Measurements from ENCODE around the gene PGM2L1.
"Not testable (repeated sequence)": the region's sequence is repeated elsewhere in the genome, so short reads cannot be mapped to it uniquely, and the experiment has no call there.

The PGM2L1 gene

DNA sequence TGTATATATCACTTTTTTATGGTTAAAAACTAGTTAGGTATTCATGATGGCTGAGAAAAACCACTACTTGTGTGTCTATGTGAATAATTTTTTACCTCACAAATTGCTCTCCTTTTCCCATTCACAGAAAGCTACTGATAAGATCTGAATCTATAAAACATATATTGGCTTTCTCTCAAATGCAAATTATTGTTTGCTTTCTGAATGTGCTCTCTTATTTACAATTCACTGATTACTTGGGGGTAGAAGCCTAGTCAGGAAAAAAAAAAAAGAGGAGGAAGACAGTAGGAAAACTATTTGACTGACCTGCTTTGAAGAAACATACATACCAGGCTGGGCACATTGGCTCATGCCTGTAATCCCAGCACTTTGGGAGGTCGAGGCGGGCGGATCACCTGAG is 20.5 kb downstream of the PGM2L1 start:
- TF ChIP-seq, protein P1, sequence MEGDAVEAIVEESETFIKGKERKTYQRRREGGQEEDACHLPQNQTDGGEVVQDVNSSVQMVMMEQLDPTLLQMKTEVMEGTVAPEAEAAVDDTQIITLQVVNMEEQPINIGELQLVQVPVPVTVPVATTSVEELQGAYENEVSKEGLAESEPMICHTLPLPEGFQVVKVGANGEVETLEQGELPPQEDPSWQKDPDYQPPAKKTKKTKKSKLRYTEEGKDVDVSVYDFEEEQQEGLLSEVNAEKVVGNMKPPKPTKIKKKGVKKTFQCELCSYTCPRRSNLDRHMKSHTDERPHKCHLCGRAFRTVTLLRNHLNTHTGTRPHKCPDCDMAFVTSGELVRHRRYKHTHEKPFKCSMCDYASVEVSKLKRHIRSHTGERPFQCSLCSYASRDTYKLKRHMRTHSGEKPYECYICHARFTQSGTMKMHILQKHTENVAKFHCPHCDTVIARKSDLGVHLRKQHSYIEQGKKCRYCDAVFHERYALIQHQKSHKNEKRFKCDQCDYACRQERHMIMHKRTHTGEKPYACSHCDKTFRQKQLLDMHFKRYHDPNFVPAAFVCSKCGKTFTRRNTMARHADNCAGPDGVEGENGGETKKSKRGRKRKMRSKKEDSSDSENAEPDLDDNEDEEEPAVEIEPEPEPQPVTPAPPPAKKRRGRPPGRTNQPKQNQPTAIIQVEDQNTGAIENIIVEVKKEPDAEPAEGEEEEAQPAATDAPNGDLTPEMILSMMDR (conservative IDR thresholded peaks at IDR 0.05): no peak
- TF ChIP-seq ZFX (IDR thresholded peaks at IDR 0.05): no peak
- H3K27ac ChIP-seq: peak overlapping the region; percentile 61

DNA sequence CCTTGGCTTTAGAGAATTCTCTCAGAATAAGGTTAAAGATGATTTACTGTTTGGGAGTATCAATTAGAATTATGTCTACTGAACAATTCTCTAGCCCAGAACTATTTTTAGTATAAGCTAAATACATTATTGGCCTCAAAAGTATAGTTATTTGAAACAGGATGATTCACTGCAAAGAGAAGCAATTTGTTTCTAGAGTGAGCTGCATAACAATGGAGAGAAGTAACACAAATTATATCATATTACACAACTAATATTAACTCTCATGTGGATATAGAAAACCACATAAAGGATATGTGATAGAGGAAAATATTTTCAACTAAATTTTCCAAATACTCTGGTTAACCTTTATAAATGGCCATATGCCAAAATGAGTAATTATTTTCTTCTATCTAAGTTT is 24.9 kb downstream of the PGM2L1 start:
- no peak overlapping the region for H3K27ac ChIP-seq
- TF ChIP-seq, protein P1 (conservative IDR thresholded peaks at IDR 0.05): no peak
- no peak for TF ChIP-seq ZFX (IDR thresholded peaks at IDR 0.05)

DNA sequence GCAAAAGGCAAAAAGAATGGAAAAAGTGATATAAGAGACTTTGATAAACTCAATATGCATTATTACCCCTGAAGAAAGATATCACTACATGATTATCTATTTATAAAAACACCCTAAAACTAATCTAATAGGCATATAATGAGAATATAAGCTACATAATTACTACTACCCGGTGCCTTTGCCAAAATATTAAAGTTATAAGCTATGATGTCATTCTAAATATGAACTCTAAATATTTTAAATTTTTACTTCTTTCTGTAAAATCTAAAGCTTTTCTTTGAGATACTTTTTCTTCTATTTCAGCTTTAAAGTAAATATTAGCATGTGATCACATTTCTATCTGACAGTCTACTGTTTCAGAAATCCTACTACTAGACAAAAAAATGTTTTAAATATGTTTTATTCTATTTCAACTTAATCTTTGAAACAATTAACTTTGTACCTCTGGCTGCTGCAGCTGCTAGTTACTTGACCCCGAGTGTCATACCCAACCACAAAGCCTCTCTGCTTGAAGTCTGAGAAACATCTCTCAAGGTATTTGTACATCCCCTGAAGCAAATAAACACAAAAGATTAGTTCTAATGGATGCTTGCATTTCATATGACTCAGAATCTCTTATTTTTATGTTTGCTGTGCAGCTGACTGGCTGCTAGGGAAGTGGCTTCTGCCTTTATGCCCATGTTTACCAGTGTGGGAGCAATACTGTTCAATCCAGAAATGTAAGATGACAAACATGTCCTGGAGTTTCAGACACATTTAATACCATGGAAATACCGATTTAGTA is 26.8 kb downstream of the PGM2L1 start:
- no peak overlapping the region for H3K27ac ChIP-seq
- TF ChIP-seq ZFX (IDR thresholded peaks at IDR 0.05): no peak
- TF ChIP-seq, protein P1 (conservative IDR thresholded peaks at IDR 0.05): no peak

DNA sequence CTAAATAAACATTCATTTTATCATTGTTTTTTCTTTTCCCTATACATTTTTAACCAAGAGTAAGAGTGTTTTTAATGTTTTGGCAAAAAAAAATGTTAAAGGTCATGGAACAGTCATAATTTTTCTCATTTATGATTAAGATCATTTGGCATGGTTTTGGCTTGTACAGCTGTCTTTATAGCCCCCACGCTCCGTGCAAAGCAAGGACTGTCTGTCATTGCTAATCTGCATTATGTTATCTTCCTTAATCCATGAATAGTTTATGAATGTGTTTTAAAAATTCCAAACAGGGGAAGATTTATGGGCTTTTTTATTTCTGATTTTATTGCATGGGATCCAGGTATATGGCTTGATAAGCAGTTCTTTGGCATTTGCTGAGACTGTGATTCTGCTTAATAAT is 28.1 kb downstream of the PGM2L1 start:
- no peak for TF ChIP-seq ZFX (IDR thresholded peaks at IDR 0.05)
- TF ChIP-seq, protein P1 (conservative IDR thresholded peaks at IDR 0.05): no peak
- H3K27ac ChIP-seq: no peak overlapping the region

DNA sequence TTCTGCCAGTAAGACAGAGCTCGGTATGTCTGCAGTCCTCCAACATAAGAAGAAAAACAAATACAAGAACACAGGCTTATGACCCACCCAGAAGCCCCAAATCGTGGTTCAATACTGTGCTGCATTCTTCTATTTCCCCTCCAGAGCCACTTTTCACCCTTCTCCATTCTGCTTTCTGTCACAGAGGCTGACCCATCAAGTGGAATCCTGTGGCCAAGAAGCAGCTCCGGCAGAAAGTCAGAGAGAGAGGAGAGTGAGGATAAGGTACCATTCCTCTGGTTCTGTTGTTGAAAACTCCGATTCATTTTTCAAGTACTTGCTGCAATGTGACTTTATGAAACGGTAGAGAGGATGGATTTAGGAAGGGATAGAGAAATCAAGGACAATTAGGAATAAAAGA is 30.4 kb downstream of the PGM2L1 start:
- TF ChIP-seq, protein P1 (conservative IDR thresholded peaks at IDR 0.05): no peak
- TF ChIP-seq ZFX (IDR thresholded peaks at IDR 0.05): no peak
- no peak overlapping the region for H3K27ac ChIP-seq

DNA sequence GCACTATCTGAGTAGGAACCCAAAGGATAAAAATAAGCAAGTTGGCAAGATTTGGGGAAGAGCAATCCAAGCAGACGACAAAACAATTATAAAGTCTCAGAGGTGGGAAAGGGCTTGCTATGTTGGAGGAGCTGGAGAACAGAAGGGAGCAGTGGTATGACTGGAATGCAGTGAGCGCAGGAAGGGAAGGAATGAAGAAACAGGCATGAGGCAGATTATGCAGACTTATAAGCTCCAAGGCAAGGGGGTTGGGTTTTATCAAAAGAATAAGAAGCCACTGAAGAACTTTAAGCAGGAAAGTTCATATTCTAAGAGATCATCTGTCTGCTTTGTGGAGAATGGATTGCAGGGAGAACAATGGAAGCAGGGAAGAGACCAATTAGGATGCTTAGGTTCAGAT is 31.7 kb downstream of the PGM2L1 start:
- no peak overlapping the region for H3K27ac ChIP-seq
- TF ChIP-seq ZFX (IDR thresholded peaks at IDR 0.05): no peak
- TF ChIP-seq, protein P1 (conservative IDR thresholded peaks at IDR 0.05): no peak

DNA sequence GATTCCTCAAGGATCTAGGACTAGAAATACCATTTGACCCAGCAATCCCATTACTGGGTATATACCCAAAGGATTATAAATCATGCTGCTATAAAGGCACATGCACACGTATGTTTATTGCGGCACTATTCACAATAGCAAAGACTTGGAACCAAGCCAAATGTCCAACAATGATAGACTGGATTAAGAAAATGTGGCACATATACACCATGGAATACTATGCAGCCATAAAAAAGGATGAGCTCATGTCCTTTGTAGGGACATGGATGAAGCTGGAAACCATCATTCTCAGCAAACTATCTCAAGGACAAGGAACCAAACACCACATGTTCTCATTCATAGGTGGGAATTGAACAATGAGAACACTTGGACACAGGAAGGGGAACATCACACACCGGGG is 32.4 kb downstream of the PGM2L1 start:
- not testable (repeated sequence) for H3K27ac ChIP-seq

DNA sequence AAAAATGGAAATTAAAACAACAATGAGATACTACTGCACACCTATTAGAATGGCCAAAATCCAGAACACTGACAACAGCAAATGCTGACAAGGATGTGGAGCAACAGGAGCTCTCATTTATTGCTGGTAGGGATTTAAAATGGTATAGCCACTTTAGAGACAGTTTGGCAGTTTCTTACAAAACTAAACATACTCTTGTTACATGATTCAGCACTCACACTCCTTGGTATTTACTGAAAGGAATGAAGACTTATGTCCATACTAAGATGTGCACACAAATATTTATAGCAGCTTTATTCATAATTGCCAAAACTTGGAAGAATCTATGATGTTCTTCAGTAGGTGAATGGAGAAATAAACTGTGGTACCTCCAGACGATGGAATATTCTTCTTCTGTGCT is 40.8 kb downstream of the PGM2L1 start:
- no peak for TF ChIP-seq ZFX (IDR thresholded peaks at IDR 0.05)
- TF ChIP-seq, protein P1 (conservative IDR thresholded peaks at IDR 0.05): no peak
- no peak overlapping the region for H3K27ac ChIP-seq
